ENCODE results near the gene UGT1A8.

- TF ChIP-seq CTCF (conservative IDR thresholded peaks at IDR 0.05; ENCODE audit: low read length) (no peak), EZH2phosphoT487 (IDR thresholded peaks at IDR 0.05; ENCODE audit: borderline replicate concordance) (no peak)
Observed at GRCh38 chr2:233778030-233778429, 160.6 kb downstream of the UGT1A8 start, which contains the start of gene MROH2A.
